ENCODE data around the gene RNF217.

GRCh38 chr6:125008261-125008703 is 46.0 kb downstream of the RNF217 start:
- no peak for TF ChIP-seq CTCF (IDR thresholded peaks at IDR 0.05 in 4 of 5, conservative IDR thresholded peaks at IDR 0.05 in 1 of 5)
- no peak for TF ChIP-seq POLR2A (IDR thresholded peaks at IDR 0.05)
